ENCODE data around the gene SLC38A8.

- TF ChIP-seq CTCF (IDR thresholded peaks at IDR 0.05): no peak
- TF ChIP-seq, protein P1, sequence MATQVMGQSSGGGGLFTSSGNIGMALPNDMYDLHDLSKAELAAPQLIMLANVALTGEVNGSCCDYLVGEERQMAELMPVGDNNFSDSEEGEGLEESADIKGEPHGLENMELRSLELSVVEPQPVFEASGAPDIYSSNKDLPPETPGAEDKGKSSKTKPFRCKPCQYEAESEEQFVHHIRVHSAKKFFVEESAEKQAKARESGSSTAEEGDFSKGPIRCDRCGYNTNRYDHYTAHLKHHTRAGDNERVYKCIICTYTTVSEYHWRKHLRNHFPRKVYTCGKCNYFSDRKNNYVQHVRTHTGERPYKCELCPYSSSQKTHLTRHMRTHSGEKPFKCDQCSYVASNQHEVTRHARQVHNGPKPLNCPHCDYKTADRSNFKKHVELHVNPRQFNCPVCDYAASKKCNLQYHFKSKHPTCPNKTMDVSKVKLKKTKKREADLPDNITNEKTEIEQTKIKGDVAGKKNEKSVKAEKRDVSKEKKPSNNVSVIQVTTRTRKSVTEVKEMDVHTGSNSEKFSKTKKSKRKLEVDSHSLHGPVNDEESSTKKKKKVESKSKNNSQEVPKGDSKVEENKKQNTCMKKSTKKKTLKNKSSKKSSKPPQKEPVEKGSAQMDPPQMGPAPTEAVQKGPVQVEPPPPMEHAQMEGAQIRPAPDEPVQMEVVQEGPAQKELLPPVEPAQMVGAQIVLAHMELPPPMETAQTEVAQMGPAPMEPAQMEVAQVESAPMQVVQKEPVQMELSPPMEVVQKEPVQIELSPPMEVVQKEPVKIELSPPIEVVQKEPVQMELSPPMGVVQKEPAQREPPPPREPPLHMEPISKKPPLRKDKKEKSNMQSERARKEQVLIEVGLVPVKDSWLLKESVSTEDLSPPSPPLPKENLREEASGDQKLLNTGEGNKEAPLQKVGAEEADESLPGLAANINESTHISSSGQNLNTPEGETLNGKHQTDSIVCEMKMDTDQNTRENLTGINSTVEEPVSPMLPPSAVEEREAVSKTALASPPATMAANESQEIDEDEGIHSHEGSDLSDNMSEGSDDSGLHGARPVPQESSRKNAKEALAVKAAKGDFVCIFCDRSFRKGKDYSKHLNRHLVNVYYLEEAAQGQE (IDR thresholded peaks at IDR 0.05; ENCODE audit: insufficient read depth in 1 of 2, low read depth in 2 of 2, low read length in 1 of 2): no peak
- no peak for TF ChIP-seq POLR2AphosphoS5 (IDR thresholded peaks at IDR 0.05; ENCODE audit: low read depth, low read length)
- no peak for TF ChIP-seq SIN3A (IDR thresholded peaks at IDR 0.05; ENCODE audit: borderline replicate concordance, insufficient read depth, low read depth, low read length)
These were observed 47.6 kb upstream of the SLC38A8 start for GRCh38 chr16:84090211-84090610.

Measured in Panc1 (cell line).